ENCODE data around the gene RANBP3L.

DNA sequence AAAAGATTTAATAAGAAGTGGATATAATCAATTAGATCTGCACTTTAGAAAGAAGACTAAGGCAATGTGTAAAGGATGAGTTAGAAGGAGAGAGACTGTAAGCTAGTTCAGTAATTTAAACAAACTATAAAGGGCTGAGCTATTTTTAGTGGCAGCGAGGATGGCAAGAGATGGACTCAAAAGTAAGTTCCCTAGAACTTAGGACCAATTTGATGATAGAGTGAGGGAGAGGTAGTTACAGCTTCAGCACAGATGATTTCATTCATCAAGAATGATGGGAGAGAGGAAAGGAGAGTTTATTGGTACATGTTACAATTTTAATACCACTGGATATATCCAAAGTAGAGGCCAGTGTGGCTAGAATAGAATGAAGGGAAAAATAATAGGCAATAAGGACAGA lies 79.1 kb downstream of the RANBP3L start:
- TF ChIP-seq EZH2 (IDR thresholded peaks at IDR 0.05), result no peak
- TF ChIP-seq, protein P1, sequence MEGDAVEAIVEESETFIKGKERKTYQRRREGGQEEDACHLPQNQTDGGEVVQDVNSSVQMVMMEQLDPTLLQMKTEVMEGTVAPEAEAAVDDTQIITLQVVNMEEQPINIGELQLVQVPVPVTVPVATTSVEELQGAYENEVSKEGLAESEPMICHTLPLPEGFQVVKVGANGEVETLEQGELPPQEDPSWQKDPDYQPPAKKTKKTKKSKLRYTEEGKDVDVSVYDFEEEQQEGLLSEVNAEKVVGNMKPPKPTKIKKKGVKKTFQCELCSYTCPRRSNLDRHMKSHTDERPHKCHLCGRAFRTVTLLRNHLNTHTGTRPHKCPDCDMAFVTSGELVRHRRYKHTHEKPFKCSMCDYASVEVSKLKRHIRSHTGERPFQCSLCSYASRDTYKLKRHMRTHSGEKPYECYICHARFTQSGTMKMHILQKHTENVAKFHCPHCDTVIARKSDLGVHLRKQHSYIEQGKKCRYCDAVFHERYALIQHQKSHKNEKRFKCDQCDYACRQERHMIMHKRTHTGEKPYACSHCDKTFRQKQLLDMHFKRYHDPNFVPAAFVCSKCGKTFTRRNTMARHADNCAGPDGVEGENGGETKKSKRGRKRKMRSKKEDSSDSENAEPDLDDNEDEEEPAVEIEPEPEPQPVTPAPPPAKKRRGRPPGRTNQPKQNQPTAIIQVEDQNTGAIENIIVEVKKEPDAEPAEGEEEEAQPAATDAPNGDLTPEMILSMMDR (IDR thresholded peaks at IDR 0.05), result no peak
- no peak for TF ChIP-seq EZH2phosphoT487 (IDR thresholded peaks at IDR 0.05)
